ENCODE data around the gene TDP1. TPM values are rescaled to one million over a fixed set of nuclear protein-coding genes. Genes with fewer than 3 reads are reported as not detected.

The TDP1 gene
- total RNA-seq, 3 donors from 2014 or later: 71.8 to 84.9 (median 72.9) TPM

- Mint-ChIP-seq H3K4me3 (no peak overlapping the region), H3K4me1 (ENCODE audit: low read depth) (no peaks in the 10 kb centered on the region), H3K27me3 (ENCODE audit: low read depth) (no peaks in the 10 kb centered on the region), H3K9me3 (no peaks in the 10 kb centered on the region), H3K36me3 (ENCODE audit: insufficient read depth) (peaks cover 50% of the 10 kb centered on the region)
- ATAC-seq: no peak
- DNase-seq: no peak
Measured at GRCh38 chr14:90034156-90034555, 78.4 kb downstream of the TDP1 start.

- ATAC-seq (no peak), DNase-seq (no peak)
- no peaks in the 10 kb centered on the region for H3K27me3 Mint-ChIP-seq (ENCODE audit: low read depth)
- H3K4me3 Mint-ChIP-seq: no peak overlapping the region
- H3K4me1 Mint-ChIP-seq (ENCODE audit: low read depth): no peaks in the 10 kb centered on the region
- H3K36me3 Mint-ChIP-seq (ENCODE audit: insufficient read depth): peaks cover 53% of the 10 kb centered on the region
- H3K9me3 Mint-ChIP-seq: no peaks in the 10 kb centered on the region
Measured at GRCh38 chr14:90034835-90035525, 79.3 kb downstream of the TDP1 start.

GRCh38 chr14:90039253-90040010, 83.7 kb downstream of the TDP1 start:
- no peaks in the 10 kb centered on the region for H3K27me3 Mint-ChIP-seq (ENCODE audit: low read depth)
- ATAC-seq (no peak), DNase-seq (no peak)
- no peak overlapping the region for H3K4me3 Mint-ChIP-seq
- peaks cover 4% of the 10 kb centered on the region for H3K4me1 Mint-ChIP-seq (ENCODE audit: low read depth)
- no peaks in the 10 kb centered on the region for H3K9me3 Mint-ChIP-seq
- H3K36me3 Mint-ChIP-seq (ENCODE audit: insufficient read depth): peaks cover 49% of the 10 kb centered on the region

GRCh38 chr14:90040411-90040810, 84.7 kb downstream of the TDP1 start:
- Mint-ChIP-seq H3K4me3 (no peak overlapping the region), H3K9me3 (no peaks in the 10 kb centered on the region), H3K36me3 (ENCODE audit: insufficient read depth) (peaks cover 44% of the 10 kb centered on the region), H3K4me1 (ENCODE audit: low read depth) (peaks cover 4% of the 10 kb centered on the region), H3K27me3 (ENCODE audit: low read depth) (no peaks in the 10 kb centered on the region)
- no peak for DNase-seq
- ATAC-seq: no peak

GRCh38 chr14:90042496-90043252, 86.9 kb downstream of the TDP1 start:
- H3K4me1 Mint-ChIP-seq (ENCODE audit: low read depth): peaks cover 4% of the 10 kb centered on the region
- H3K27me3 Mint-ChIP-seq (ENCODE audit: low read depth): no peaks in the 10 kb centered on the region
- H3K9me3 Mint-ChIP-seq: no peaks in the 10 kb centered on the region
- H3K4me3 Mint-ChIP-seq: no peak overlapping the region
- ATAC-seq: no peak
- peaks cover 34% of the 10 kb centered on the region for H3K36me3 Mint-ChIP-seq (ENCODE audit: insufficient read depth)
- no peak for DNase-seq

- Mint-ChIP-seq H3K36me3 (ENCODE audit: insufficient read depth) (peaks cover 25% of the 10 kb centered on the region), H3K4me3 (no peak overlapping the region), H3K4me1 (ENCODE audit: low read depth) (peaks cover 4% of the 10 kb centered on the region), H3K9me3 (no peaks in the 10 kb centered on the region), H3K27me3 (ENCODE audit: low read depth) (no peaks in the 10 kb centered on the region)
- ATAC-seq: no peak
- DNase-seq: no peak
Measured at GRCh38 chr14:90045616-90046015, 89.9 kb downstream of the TDP1 start.

GRCh38 chr14:90049390-90049789, 93.7 kb downstream of the TDP1 start:
- DNase-seq (no peak), ATAC-seq (no peak)
- H3K4me3 Mint-ChIP-seq: no peak overlapping the region
- H3K36me3 Mint-ChIP-seq (ENCODE audit: insufficient read depth): peaks cover 4% of the 10 kb centered on the region
- H3K27me3 Mint-ChIP-seq (ENCODE audit: low read depth): peaks cover 16% of the 10 kb centered on the region
- H3K4me1 Mint-ChIP-seq (ENCODE audit: low read depth): no peaks in the 10 kb centered on the region
- no peaks in the 10 kb centered on the region for H3K9me3 Mint-ChIP-seq

GRCh38 chr14:90050271-90050670, 94.5 kb downstream of the TDP1 start:
- Mint-ChIP-seq H3K4me1 (ENCODE audit: low read depth) (no peaks in the 10 kb centered on the region), H3K27me3 (ENCODE audit: low read depth) (peaks cover 25% of the 10 kb centered on the region)

GRCh38 chr14:90053044-90053443, 97.3 kb downstream of the TDP1 start:
- Mint-ChIP-seq H3K9me3 (no peaks in the 10 kb centered on the region), H3K36me3 (ENCODE audit: insufficient read depth) (no peaks in the 10 kb centered on the region), H3K27me3 (ENCODE audit: low read depth) (peaks cover 40% of the 10 kb centered on the region), H3K4me3 (no peak overlapping the region), H3K4me1 (ENCODE audit: low read depth) (no peaks in the 10 kb centered on the region)
- DNase-seq (no peak), ATAC-seq (no peak)

More at GRCh38 chr14:90050271-90050670, 94.5 kb downstream of the TDP1 start:
- no peaks in the 10 kb centered on the region for H3K9me3 Mint-ChIP-seq
- no peak for DNase-seq
- H3K36me3 Mint-ChIP-seq (ENCODE audit: insufficient read depth): no peaks in the 10 kb centered on the region
- no peak overlapping the region for H3K4me3 Mint-ChIP-seq
- no peak for ATAC-seq

GRCh38 chr14:90054803-90055202, 99.1 kb downstream of the TDP1 start:
- Mint-ChIP-seq H3K4me1 (ENCODE audit: low read depth) (peaks cover 9% of the 10 kb centered on the region), H3K9me3 (no peaks in the 10 kb centered on the region), H3K4me3 (no peak overlapping the region), H3K27me3 (ENCODE audit: low read depth) (peaks cover 53% of the 10 kb centered on the region), H3K36me3 (ENCODE audit: insufficient read depth) (no peaks in the 10 kb centered on the region)
- ATAC-seq (no peak), DNase-seq (no peak)

- Mint-ChIP-seq H3K27me3 (ENCODE audit: low read depth) (peaks cover 56% of the 10 kb centered on the region), H3K36me3 (ENCODE audit: insufficient read depth) (no peaks in the 10 kb centered on the region), H3K4me3 (no peak overlapping the region), H3K4me1 (ENCODE audit: low read depth) (peaks cover 17% of the 10 kb centered on the region), H3K9me3 (no peaks in the 10 kb centered on the region)
- DNase-seq (no peak), ATAC-seq (no peak)
Measured at GRCh38 chr14:90056826-90057225, 101.1 kb downstream of the TDP1 start.

GRCh38 chr14:90058876-90059458, 103.2 kb downstream of the TDP1 start:
- Mint-ChIP-seq H3K36me3 (ENCODE audit: insufficient read depth) (no peaks in the 10 kb centered on the region), H3K27me3 (ENCODE audit: low read depth) (peaks cover 67% of the 10 kb centered on the region), H3K4me1 (ENCODE audit: low read depth) (peaks cover 26% of the 10 kb centered on the region), H3K9me3 (no peaks in the 10 kb centered on the region), H3K4me3 (peak overlapping the region; percentile 45)
- no peak for DNase-seq
- ATAC-seq: no peak

GRCh38 chr14:90060312-90060964, 104.7 kb downstream of the TDP1 start:
- peak; percentile 28 for DNase-seq
- peak; percentile 81 to 84 for ATAC-seq
- no peaks in the 10 kb centered on the region for H3K36me3 Mint-ChIP-seq (ENCODE audit: insufficient read depth)
- H3K27me3 Mint-ChIP-seq (ENCODE audit: low read depth): peaks cover 66% of the 10 kb centered on the region
- H3K4me1 Mint-ChIP-seq (ENCODE audit: low read depth): peaks cover 26% of the 10 kb centered on the region
- H3K4me3 Mint-ChIP-seq: peak overlapping the region; percentile 53
- H3K9me3 Mint-ChIP-seq: no peaks in the 10 kb centered on the region
